DND-41 (cell line): ENCODE data around the gene PDLIM5.

Source experiments
- CTCF ChIP-seq: IDR thresholded peaks from 2 replicates; pipeline ENCODE4 v1.5.1; 2012; ENCODE audit warnings: borderline replicate concordance, low read length, moderate library complexity, mild to moderate bottlenecking; ENCODE audit not compliant: poor library complexity, severe bottlenecking; ENCODE audit errors: extremely low read depth
- EZH2 ChIP-seq: IDR thresholded peaks from 3 replicates; pipeline ENCODE4 v1.6.1; 2012; ENCODE audit warnings: borderline replicate concordance, low read depth, mild to moderate bottlenecking, moderate library complexity, low read length, inconsistent platforms; ENCODE audit not compliant: severe bottlenecking

DNA sequence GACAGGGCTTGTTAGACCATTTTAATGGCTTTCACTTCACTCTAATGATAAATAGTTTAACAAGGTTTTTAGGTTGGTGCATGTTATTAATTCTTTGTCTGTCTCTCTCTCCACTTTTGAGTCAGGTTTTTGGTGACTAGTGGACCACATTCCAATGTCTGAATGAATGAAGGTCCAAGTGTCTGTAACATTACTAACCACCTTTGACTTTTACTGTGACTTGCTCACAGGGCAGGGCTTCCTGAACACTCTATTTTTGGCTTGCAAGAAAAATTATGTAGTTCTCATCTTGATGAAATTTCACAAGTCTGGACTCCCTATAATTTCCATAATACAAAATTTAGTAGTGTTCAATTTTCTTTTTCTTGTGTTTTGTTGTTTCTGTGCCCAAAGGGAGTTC lies 227.2 kb downstream of the PDLIM5 start:
- TF ChIP-seq CTCF (no peak), EZH2 (no peak)
